Left kidney (tissue), 2 donors: ENCODE measurements around the gene TOX2. TPM values are rescaled to one million over a fixed set of nuclear protein-coding genes. Genes with fewer than 3 reads are reported as not detected.

Source experiments
- DNase-seq: peaks from one replicate; pipeline ENCODE4 v3.0.0-alpha.2; 2013
- polyA plus RNA-seq: library from polyadenylated mRNA; unstranded; fragments of 120-200 nt; gene quantifications from one replicate; pipeline ENCODE4 v1.2.1, GENCODE V29; 2013; ENCODE audit not compliant: insufficient read length

TOX2 gene
- polyA plus RNA-seq, 1 donor = 3.7 TPM

GRCh38 chr20:43977962-43978361 lies 63.3 kb downstream of the TOX2 start:
- DNase-seq = no peak

GRCh38 chr20:43979576-43980105 lies 65.0 kb downstream of the TOX2 start:
- no peak for DNase-seq

GRCh38 chr20:43981540-43981939 lies 66.9 kb downstream of the TOX2 start:
- no peak for DNase-seq

- no peak for DNase-seq
These were observed 67.4 kb downstream of the TOX2 start for GRCh38 chr20:43982016-43982415.

GRCh38 chr20:43982886-43983285 lies 68.2 kb downstream of the TOX2 start:
- no peak for DNase-seq

- DNase-seq = no peak
These were observed 68.7 kb downstream of the TOX2 start for GRCh38 chr20:43983359-43983758.

- no peak for DNase-seq
These were observed 69.3 kb downstream of the TOX2 start for GRCh38 chr20:43983904-43984361.

GRCh38 chr20:43984587-43984986 lies 69.9 kb downstream of the TOX2 start:
- no peak for DNase-seq

- DNase-seq = no peak
These were observed 70.5 kb downstream of the TOX2 start for GRCh38 chr20:43985121-43985520.

- DNase-seq = no peak
These were observed 71.1 kb downstream of the TOX2 start for GRCh38 chr20:43985608-43986316.

- DNase-seq = no peak
These were observed 72.4 kb downstream of the TOX2 start for GRCh38 chr20:43987018-43987417.

GRCh38 chr20:43987531-43987930 lies 72.9 kb downstream of the TOX2 start:
- DNase-seq = peak; percentile 18

- DNase-seq = no peak
These were observed 73.8 kb downstream of the TOX2 start for GRCh38 chr20:43988451-43988850.

- DNase-seq = no peak
These were observed 74.2 kb downstream of the TOX2 start for GRCh38 chr20:43988867-43989266.

GRCh38 chr20:43991261-43991660 lies 76.6 kb downstream of the TOX2 start:
- no peak for DNase-seq

- DNase-seq = no peak
These were observed 77.3 kb downstream of the TOX2 start for GRCh38 chr20:43991982-43992381.

GRCh38 chr20:43992885-43993284 lies 78.2 kb downstream of the TOX2 start:
- DNase-seq = no peak

- no peak for DNase-seq
These were observed 78.9 kb downstream of the TOX2 start for GRCh38 chr20:43993560-43993959.

- no peak for DNase-seq
These were observed 79.9 kb downstream of the TOX2 start for GRCh38 chr20:43994486-43995100.

GRCh38 chr20:43995645-43996044 lies 81.0 kb downstream of the TOX2 start:
- no peak for DNase-seq

GRCh38 chr20:43996240-43996930 lies 81.7 kb downstream of the TOX2 start:
- no peak for DNase-seq

- DNase-seq = no peak
These were observed 85.2 kb downstream of the TOX2 start for GRCh38 chr20:43999848-44000247.
